Omental fat pad (tissue), 4 donors: ENCODE data around the gene MFSD2B. TPM values are rescaled to one million over a fixed set of nuclear protein-coding genes. Genes with fewer than 3 reads are reported as not detected.
"Not testable (repeated sequence)": the region's sequence is repeated elsewhere in the genome, so short reads cannot be mapped to it uniquely, and the experiment has no call there.

ENCODE experiments used
- ATAC-seq: fragments of 150-250 bp; one replicate; pipeline ENCODE4 v1.9.1; 2016; ENCODE audit warnings: mild to moderate bottlenecking, moderate library complexity; ENCODE audit not compliant: low FRiP score
- DNase-seq: peaks from one replicate; pipeline ENCODE4 v3.0.0-alpha.2; 2019; ENCODE audit warnings: low spot score
- total RNA-seq, 4 donors: library from RNA; depleted of rRNA; stranded (reverse); fragments of >200 nt; gene quantifications; one replicate each; pipeline ENCODE4 v1.1.0, GENCODE V29; 2016
- TF ChIP-seq, protein P1 (sequence below), 3 donors: fragments of 450-650 bp; IDR thresholded peaks; one replicate each; pipeline ENCODE4 v1.5.1; 2016 to 2017; ENCODE audit warnings: antibody characterized with exemption in 3 of 3, mild to moderate bottlenecking in 3 of 3, moderate library complexity in 2 of 3

The MFSD2B gene
- total RNA-seq, 4 donors from 2014 or later = not detected

DNA sequence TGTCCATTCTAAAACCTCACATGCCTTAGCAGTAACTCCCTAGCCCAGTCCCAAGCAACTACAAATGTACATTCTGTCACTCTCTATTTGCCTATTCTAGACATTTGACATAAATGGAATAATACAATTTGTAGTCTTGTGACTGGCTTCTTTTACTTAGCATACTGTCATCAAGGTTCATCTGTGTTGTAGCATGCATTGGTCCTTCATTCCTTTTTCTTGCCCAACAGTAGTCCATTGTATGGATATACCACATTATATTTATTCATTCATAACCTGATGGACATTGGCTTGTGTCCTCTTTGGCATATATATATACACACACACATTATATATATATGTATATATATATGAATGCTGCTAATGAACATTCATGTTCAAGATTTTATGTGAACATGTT is 2.2 kb upstream of the MFSD2B start:
- ATAC-seq (no peak), DNase-seq (no peak)
- TF ChIP-seq, protein P1, sequence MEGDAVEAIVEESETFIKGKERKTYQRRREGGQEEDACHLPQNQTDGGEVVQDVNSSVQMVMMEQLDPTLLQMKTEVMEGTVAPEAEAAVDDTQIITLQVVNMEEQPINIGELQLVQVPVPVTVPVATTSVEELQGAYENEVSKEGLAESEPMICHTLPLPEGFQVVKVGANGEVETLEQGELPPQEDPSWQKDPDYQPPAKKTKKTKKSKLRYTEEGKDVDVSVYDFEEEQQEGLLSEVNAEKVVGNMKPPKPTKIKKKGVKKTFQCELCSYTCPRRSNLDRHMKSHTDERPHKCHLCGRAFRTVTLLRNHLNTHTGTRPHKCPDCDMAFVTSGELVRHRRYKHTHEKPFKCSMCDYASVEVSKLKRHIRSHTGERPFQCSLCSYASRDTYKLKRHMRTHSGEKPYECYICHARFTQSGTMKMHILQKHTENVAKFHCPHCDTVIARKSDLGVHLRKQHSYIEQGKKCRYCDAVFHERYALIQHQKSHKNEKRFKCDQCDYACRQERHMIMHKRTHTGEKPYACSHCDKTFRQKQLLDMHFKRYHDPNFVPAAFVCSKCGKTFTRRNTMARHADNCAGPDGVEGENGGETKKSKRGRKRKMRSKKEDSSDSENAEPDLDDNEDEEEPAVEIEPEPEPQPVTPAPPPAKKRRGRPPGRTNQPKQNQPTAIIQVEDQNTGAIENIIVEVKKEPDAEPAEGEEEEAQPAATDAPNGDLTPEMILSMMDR (IDR thresholded peaks at IDR 0.05) = no peak

DNA sequence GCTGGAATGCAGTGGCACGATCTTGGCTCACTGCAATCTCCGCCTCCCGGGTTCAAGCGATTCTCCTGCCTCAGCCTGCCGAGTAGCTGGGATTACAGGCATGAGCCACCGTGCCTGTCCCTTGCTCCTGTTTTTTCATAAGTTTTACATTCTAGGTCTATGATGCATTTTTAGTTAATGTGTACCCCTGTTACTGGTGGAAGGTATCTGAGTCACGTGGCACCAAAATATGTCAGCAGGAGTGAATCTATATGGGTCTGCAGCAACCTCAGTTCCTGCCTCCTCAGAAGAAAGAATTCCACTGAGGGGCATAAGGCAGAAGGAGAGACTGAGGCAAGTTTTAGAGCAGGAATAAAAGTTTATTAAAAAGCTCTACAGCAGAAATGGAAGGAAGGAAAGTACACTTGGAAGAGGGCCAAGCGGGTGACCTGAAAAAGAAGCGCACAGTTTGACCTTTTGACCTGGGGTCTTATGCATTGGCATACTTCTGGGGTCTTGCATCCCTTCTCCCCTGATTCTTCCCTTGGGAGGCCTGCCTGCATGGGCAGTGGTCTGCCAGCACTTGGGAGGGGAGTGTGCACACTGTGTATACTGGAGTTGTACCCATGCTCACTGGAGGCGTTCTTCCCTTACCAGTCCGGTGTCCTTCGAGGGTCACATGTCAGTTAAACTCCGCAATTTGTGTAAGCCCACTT is 1.1 kb upstream of the MFSD2B start:
- no peak for ATAC-seq
- DNase-seq = no peak
- TF ChIP-seq, protein P1 (IDR thresholded peaks at IDR 0.05) = no peak

DNA sequence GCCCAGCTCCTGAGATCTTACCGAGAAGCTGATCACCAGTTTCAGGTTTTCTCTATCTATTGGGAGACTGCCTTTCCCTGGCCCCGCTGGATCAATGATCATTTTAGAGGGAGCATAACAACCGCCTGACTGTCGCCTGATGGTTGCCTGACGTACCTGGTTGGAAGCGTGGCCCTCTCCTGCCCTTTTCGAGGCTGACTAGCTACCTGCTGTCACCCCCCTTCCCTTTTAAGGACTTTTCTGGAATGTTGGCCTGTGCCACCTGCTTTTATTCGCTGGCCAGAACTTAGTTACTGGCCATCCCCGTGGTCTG is 562 bp upstream of the MFSD2B start:
- no peak for ATAC-seq
- no peak for DNase-seq
- TF ChIP-seq, protein P1 (IDR thresholded peaks at IDR 0.05) = no peak

DNA sequence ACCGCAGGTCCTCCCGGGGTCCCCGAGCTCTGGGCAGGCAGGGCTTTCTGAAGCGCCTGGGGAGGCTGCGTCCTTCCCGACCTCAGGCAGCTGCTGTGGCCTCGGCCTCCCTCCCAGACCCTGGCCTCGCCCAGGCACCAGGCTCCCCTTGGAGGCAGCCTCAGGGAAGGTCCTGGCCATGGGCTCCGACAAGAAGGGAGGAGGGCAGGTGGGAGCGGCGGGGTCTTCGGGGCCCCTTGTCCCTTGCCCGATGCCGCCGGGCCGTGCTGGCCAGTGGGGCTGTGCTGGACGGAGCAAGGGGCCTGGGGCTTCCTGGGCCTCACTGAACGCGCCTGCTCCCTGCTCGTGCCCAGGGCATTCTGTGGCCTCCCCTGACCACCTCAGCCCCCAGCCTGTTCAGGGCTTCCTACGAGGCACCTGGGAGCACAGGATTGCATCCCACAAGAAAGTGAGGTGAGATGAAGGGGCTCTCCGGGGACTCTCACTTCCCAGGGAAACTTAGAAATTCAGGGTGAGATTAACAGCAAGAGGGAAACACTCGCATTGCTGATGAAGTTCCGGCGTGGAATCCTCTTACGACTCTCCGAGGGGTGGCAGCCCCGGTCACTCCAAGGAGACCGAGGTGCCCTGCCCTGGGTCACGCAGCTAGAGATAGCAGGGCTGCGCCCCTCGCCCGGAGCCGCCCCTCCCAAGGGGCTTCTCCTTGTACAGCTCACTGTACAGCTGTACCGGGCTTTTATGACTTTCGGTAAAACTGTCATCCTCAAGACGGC is 778 bp downstream of the MFSD2B start:
- ATAC-seq = no peak
- DNase-seq = no peak
- TF ChIP-seq, protein P1 (IDR thresholded peaks at IDR 0.05) = no peak

DNA sequence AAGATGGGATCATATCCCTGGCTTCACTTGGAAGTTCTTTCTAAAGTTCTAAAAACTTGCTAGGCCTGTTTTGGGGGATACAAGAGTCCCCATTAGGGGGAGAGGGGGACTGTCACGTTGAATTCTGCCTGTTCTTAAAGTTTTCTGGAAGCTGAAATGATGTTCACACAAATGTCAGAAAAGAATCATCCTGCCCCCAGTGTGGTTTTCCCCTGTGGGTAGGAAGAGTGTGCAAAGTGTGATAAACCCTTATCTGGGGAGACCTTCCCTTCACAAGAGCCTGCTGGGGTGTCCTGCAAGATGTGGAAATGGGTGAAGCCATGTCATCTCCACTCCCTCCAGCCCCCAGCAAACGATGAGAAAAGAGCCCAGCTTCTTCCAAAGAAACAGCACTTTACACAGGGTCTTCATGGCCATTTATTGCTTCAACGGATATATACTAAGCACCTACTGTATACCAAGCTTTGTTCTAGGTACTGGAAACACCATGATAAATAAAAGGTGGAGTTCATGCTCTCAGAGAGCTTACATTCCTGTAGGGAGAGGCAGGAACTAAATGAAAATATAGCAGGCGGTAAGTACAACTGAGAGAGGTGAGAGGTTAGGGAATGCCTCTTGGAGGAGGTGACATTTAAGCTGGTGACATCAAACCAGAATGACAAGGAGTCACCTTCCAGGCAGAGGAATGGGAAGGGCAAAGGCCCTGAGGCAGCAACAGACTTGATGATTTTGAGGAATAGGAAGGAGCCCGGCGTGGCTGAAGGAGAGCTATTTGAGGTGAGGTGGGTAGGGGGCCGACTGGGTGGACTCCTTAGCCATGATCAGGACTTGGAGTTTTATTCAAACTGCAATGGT is 1.6 kb downstream of the MFSD2B start:
- TF ChIP-seq, protein P1 (IDR thresholded peaks at IDR 0.05) = no peak
- ATAC-seq (no peak), DNase-seq (no peak)

DNA sequence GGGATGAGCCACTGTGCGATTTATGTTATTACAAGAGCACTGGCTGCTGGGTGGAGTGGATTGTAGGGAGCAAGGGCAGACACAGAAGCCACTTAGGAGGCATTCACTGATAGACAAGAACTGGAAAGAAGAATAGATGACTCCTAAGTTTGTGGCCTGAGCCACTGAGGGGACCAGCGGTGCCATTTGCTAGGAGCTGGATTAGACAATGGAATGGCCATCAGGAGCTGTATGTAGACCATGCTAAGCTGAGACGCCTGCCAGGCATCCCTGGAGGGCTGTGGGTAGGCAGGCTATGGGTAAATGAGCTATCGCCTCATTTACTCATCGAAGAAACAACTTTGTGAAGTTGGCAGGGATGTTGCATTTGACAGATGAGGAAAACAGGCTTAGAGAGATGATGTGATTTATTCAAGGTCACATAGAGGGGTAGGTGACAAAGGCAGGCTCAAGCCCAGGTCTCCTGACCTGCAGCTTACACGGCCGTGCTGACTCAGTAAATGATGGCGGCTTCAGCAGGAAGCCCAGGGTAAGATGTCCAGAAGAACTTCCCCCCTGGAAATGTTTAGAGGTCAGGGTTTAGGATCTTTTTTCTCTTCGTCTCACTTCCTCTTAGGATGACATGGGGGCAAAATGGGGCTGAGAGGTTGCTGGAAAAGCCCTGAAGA is 2.8 kb downstream of the MFSD2B start:
- DNase-seq = no peak
- ATAC-seq = no peak
- TF ChIP-seq, protein P1 (IDR thresholded peaks at IDR 0.05) = no peak

DNA sequence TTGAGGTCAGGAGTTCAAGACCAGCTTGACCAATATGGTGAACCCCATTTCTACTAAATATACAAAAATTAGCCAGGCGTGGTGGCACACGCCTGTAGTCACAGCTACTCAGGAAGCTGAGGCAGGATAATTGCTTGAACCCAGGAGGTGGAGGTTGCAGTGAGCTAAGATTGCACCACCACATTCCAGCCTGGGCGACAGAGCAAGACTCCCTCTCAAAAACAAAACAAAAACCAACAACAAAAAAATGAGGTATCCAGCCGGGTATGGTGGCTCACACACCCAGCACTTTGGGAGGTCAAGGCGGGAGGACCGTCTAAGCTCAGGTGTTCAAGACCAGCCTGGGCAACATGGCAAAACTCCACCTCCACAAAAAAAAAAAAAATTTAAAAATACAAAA is 5.0 kb downstream of the MFSD2B start:
- not testable (repeated sequence) for DNase-seq, ATAC-seq
